Ascending aorta (tissue), 2 donors: ENCODE data around the gene HECTD1. TPM values are rescaled to one million over a fixed set of nuclear protein-coding genes. Genes with fewer than 3 reads are reported as not detected.

ENCODE experiments used
- DNase-seq, 2 donors: peaks; one replicate each; pipeline ENCODE4 v3.0.0-alpha.2; 2019; ENCODE audit warnings: low spot score in 2 of 2
- H3K27ac ChIP-seq, 2 donors: fragments of 200-600 bp; sonication (generic); one replicate each; pipeline ENCODE4 v1.5.1; 2016 to 2017; ENCODE audit warnings: mild to moderate bottlenecking in 1 of 2
- H3K27me3 ChIP-seq: fragments of 200-600 bp; sonication (generic); one replicate; pipeline ENCODE4 v1.5.1; 2017
- H3K36me3 ChIP-seq, 2 donors: fragments of 200-600 bp; sonication (generic); one replicate each; pipeline ENCODE4 v1.5.1; 2016
- H3K4me1 ChIP-seq, 2 donors: fragments of 200-600 bp; sonication (generic); one replicate each; pipeline ENCODE4 v1.5.1; 2016 to 2017; ENCODE audit warnings: mild to moderate bottlenecking in 1 of 2
- H3K4me3 ChIP-seq, 2 donors: fragments of 200-600 bp; sonication (generic); one replicate each; pipeline ENCODE4 v1.5.1; 2016 to 2017; ENCODE audit warnings: mild to moderate bottlenecking in 1 of 2
- H3K9me3 ChIP-seq, 2 donors: fragments of 200-600 bp; sonication (generic); one replicate each; pipeline ENCODE4 v1.5.1; 2016
- CTCF ChIP-seq, 3 experiments: fragments of 200-600 bp in 2 of 3; fragments of 450-650 bp in 1 of 3; sonication (generic) in 2 of 3; IDR thresholded peaks; one replicate each; pipeline ENCODE4 v1.5.1; 2016 to 2019; ENCODE audit warnings: antibody characterized with exemption in 3 of 3, mild to moderate bottlenecking in 1 of 3, moderate library complexity in 1 of 3
- intact Hi-C: fragments of 100-400 bp; cut with DNase I; formaldehyde crosslinking; loops from one replicate; pipeline ENCODE4 v1.15.1; 2023
- total RNA-seq: library from RNA; depleted of rRNA; stranded (reverse); fragments of >200 nt; gene quantifications from one replicate; pipeline ENCODE4 v1.1.0, GENCODE V29; 2016

Gene HECTD1
- total RNA-seq, 1 donor from 2014 or later, result 63.6 TPM

- Histone ChIP-seq H3K9me3 (no peaks in the 10 kb centered on the region), H3K27me3 (no peaks in the 10 kb centered on the region), H3K4me3 (no peak overlapping the region), H3K36me3 (peaks cover 39 to 47% of the 10 kb centered on the region in 2 donors), H3K4me1 (peaks cover 7 to 21% of the 10 kb centered on the region in 2 donors), H3K27ac (peak overlapping the region; percentile 80 to 92)
- TF ChIP-seq CTCF (IDR thresholded peaks at IDR 0.05), result no peak
- no peak for DNase-seq
- intact Hi-C loops, result loop anchor here (5.0 kb wide), 2 partner anchors 139 to 191 kb away; partner anchors contain the start of genes AP4S1 and STRN3
These were observed 41.4 kb downstream of the HECTD1 start for GRCh38 chr14:31166271-31166561.

GRCh38 chr14:31164115-31164514 lies 43.5 kb downstream of the HECTD1 start:
- H3K36me3 ChIP-seq, result peaks cover 23 to 40% of the 10 kb centered on the region in 2 donors
- TF ChIP-seq CTCF (IDR thresholded peaks at IDR 0.05), result no peak
- peak overlapping the region; percentile 80 to 92 for H3K27ac ChIP-seq
- H3K4me3 ChIP-seq, result no peak overlapping the region
- intact Hi-C loops, result loop anchor here (2.0 kb wide), 1 partner anchor 43 kb away; the partner anchor contains the start of gene HECTD1
- no peak for DNase-seq
- no peaks in the 10 kb centered on the region for H3K27me3 ChIP-seq
- H3K4me1 ChIP-seq, result peaks cover 7 to 25% of the 10 kb centered on the region in 2 donors
- H3K9me3 ChIP-seq, result no peaks in the 10 kb centered on the region

GRCh38 chr14:31162910-31163649 lies 44.5 kb downstream of the HECTD1 start:
- H3K9me3 ChIP-seq, result no peaks in the 10 kb centered on the region
- no peak for TF ChIP-seq CTCF (IDR thresholded peaks at IDR 0.05)
- H3K4me1 ChIP-seq, result peaks cover 7 to 25% of the 10 kb centered on the region in 2 donors
- intact Hi-C loops, result no loop called here
- H3K36me3 ChIP-seq, result peaks cover 23 to 40% of the 10 kb centered on the region in 2 donors
- no peak for DNase-seq
- H3K4me3 ChIP-seq, result no peak overlapping the region
- no peaks in the 10 kb centered on the region for H3K27me3 ChIP-seq
- peak overlapping the region; percentile 80 to 92 for H3K27ac ChIP-seq

GRCh38 chr14:31161274-31161673 lies 46.3 kb downstream of the HECTD1 start:
- DNase-seq, result no peak
- peaks cover 19 to 35% of the 10 kb centered on the region in 2 donors for H3K36me3 ChIP-seq
- peak overlapping the region; percentile 9 to 35 for H3K27ac ChIP-seq
- H3K4me3 ChIP-seq, result no peak overlapping the region
- no peaks in the 10 kb centered on the region for H3K9me3 ChIP-seq
- H3K27me3 ChIP-seq, result no peaks in the 10 kb centered on the region
- peaks cover 7 to 23% of the 10 kb centered on the region in 2 donors for H3K4me1 ChIP-seq
- intact Hi-C loops, result no loop called here
- TF ChIP-seq CTCF (IDR thresholded peaks at IDR 0.05), result no peak

- Histone ChIP-seq H3K36me3 (peaks cover 33 to 49% of the 10 kb centered on the region in 2 donors), H3K9me3 (no peaks in the 10 kb centered on the region), H3K27ac (no peak overlapping the region), H3K4me3 (no peak overlapping the region), H3K4me1 (peaks cover 2 to 14% of the 10 kb centered on the region in 2 donors), H3K27me3 (no peaks in the 10 kb centered on the region)
- DNase-seq, result no peak
- intact Hi-C loops, result no loop called here
- TF ChIP-seq CTCF (IDR thresholded peaks at IDR 0.05), result no peak
These were observed 47.8 kb downstream of the HECTD1 start for GRCh38 chr14:31159682-31160296.
